ENCODE measurements around the gene SLC6A15. TPM values are rescaled to one million over a fixed set of nuclear protein-coding genes. Genes with fewer than 3 reads are reported as not detected.

SLC6A15 gene
- 10 to 100 TPM; 53.3 to 56.8 TPM for total RNA-seq

GRCh38 chr12:84912198-84913128 is at the start of gene SLC6A15:
SLC6A15 (minus strand) TSS chr12:84912799; CDS start chr12:84892120, 20,679 bp downstream.

Small RNA genes within 50 kb of the gene (small RNA-seq; reads per million reads assigned to genes)
- gene AC128657.1: 0 reads per million in 2 donors

Other genes with a start within 250 kb of the SLC6A15 start
- gene TSPAN19, start 123.5 kb upstream of the SLC6A15 start, total RNA-seq: under 1 TPM; 0.33 to 0.34 TPM
- gene LRRIQ1, start 123.6 kb upstream of the SLC6A15 start, total RNA-seq: under 1 TPM; 0.67 to 0.69 TPM